PC-3 (cell line): Measurements from ENCODE around the gene EFCAB6.

Experiments used
- CTCF ChIP-seq: fragments of 300-600 bp; sonication (generic); conservative IDR thresholded peaks from 2 replicates; pipeline ENCODE4 v1.5.1; 2017; ENCODE audit warnings: antibody characterized with exemption, low read depth, mild to moderate bottlenecking, low read length
- EZH2 ChIP-seq: fragments of 300-600 bp; sonication (generic); IDR thresholded peaks from one replicate; pipeline ENCODE4 v1.6.1; 2017; ENCODE audit warnings: antibody characterized with exemption, mild to moderate bottlenecking, low read length; ENCODE audit not compliant: unreplicated experiment
- EZH2phosphoT487 ChIP-seq: fragments of 300-600 bp; sonication (generic); IDR thresholded peaks from 2 replicates; pipeline ENCODE4 v1.6.1; 2018; ENCODE audit warnings: mild to moderate bottlenecking, antibody characterized with exemption, low read length, borderline replicate concordance

DNA sequence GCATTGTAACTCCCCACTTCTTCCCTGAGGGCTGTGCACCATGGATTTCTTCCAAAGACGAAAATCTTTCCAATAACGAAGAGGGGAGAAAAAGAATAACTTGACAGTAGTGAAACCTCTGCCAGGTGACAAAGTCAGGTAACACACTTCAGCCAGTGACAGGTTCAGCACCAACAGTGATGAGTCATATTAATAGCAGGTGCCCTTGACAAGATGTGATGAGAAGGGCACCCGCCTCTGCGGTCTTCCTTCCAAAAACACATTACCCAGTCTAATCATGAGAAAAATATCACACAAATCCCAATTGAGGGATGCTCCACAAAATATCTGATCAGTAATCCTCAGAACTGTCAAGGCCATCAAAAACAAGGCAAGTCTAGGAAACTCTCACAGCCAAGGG lies 157.8 kb downstream of the EFCAB6 start:
- no peak for TF ChIP-seq EZH2
- TF ChIP-seq CTCF, result no peak
- TF ChIP-seq EZH2phosphoT487, result no peak
